GM18508 (cell line): Measurements from ENCODE around the gene KRTAP4-6.
"Not testable (repeated sequence)": the region's sequence is repeated elsewhere in the genome, so short reads cannot be mapped to it uniquely, and the experiment has no call there.

Experiments
- ATAC-seq: cut with Tn5 transposase; IDR thresholded peaks from one replicate; pipeline ENCODE4 v1.9.1; 2021; ENCODE audit warnings: moderate number of reproducible peaks; ENCODE audit not compliant: insufficient read depth, unreplicated experiment

Gene KRTAP4-6

GRCh38 chr17:41148971-41149651, 8.8 kb upstream of the KRTAP4-6 start:
- not testable (repeated sequence) for ATAC-seq

- ATAC-seq: no peak
These were observed 7.3 kb upstream of the KRTAP4-6 start for GRCh38 chr17:41147531-41148204.

GRCh38 chr17:41145261-41145660, 4.9 kb upstream of the KRTAP4-6 start:
- ATAC-seq: no peak

- no peak for ATAC-seq
These were observed 4.5 kb upstream of the KRTAP4-6 start for GRCh38 chr17:41144846-41145245.

GRCh38 chr17:41141361-41141760, 1.0 kb upstream of the KRTAP4-6 start:
- ATAC-seq: no peak

GRCh38 chr17:41139865-41140264, 479 bp downstream of the KRTAP4-6 start:
- ATAC-seq: not testable (repeated sequence)

- no peak for ATAC-seq
These were observed 6.2 kb downstream of the KRTAP4-6 start for GRCh38 chr17:41133880-41134735.

GRCh38 chr17:41131979-41132378, 8.4 kb downstream of the KRTAP4-6 start:
- no peak for ATAC-seq

- ATAC-seq: no peak
These were observed 13.0 kb downstream of the KRTAP4-6 start for GRCh38 chr17:41127371-41127770.

GRCh38 chr17:41126412-41126811, 13.9 kb downstream of the KRTAP4-6 start:
- ATAC-seq: no peak

GRCh38 chr17:41125064-41125463, 15.3 kb downstream of the KRTAP4-6 start:
- no peak for ATAC-seq

GRCh38 chr17:41123991-41124371, 16.4 kb downstream of the KRTAP4-6 start, which contains the start of gene KRTAP4-12:
Gene KRTAP4-12, minus strand, starts transcription at chr17:41124182. Its CDS starts 60 bp downstream, at chr17:41124122.
- ATAC-seq: not testable (repeated sequence)

GRCh38 chr17:41123292-41123990, 16.9 kb downstream of the KRTAP4-6 start:
- not testable (repeated sequence) for ATAC-seq

- no peak for ATAC-seq
These were observed 18.6 kb downstream of the KRTAP4-6 start for GRCh38 chr17:41121742-41122141.

- ATAC-seq: not testable (repeated sequence)
These were observed 20.4 kb downstream of the KRTAP4-6 start for GRCh38 chr17:41119696-41120690.

GRCh38 chr17:41118721-41119120, 21.6 kb downstream of the KRTAP4-6 start:
- ATAC-seq: no peak

- ATAC-seq: not testable (repeated sequence)
These were observed 22.4 kb downstream of the KRTAP4-6 start, which contains the start of gene KRTAP4-11 for GRCh38 chr17:41117846-41118386. Gene KRTAP4-11, minus strand, starts transcription at chr17:41118373. Its CDS starts 58 bp downstream, at chr17:41118315.

GRCh38 chr17:41116297-41116696, 24.0 kb downstream of the KRTAP4-6 start:
- ATAC-seq: no peak
